Activated CD4-positive, alpha-beta T cell treated with anti-CD3 and anti-CD28 coated beads for 4 hours (primary cell): ENCODE measurements around the gene HAPLN1.

Experiments used
- DNase-seq, 2 donors: peaks; one replicate each; pipeline ENCODE4 v3.0.0-alpha.2; 2020

Gene HAPLN1

DNA sequence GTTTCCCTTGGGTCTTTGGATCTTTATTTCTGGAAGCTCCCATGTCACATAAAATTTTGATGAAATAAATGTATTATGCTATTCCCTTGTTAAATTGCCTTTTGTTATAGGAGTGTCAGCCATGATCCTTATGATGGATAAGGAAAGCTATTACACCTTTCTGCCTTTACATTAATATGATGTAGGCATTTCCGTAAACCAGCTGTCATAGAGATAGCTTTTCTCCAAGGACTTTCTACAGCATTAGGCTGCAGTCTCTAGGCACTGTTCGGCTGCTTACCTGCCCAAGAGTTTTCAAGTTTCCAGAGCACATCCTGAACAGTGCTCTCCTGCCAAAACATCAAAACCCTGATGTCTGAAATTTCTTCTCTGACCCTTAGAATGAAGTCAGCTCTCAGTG, 87.4 kb downstream of the HAPLN1 start:
- DNase-seq, result no peak

DNA sequence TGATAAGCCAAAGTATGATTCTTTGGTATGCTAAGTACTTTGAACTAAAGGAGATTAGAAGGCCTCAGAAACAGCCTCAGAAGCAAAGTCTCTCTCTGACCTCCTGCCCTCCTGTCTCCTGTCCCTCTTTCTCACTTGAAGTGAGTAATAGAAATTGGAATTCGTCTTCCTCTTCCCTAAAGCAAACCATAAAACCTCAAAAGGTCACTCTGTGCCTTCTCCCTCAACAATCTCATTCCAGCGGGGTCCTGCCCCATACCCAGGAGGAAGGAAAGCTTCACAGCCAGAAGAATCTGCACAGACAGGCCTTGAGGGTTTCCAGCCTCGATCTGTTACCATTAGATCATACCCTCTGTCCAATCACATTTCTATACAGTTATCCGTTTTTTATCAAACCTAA, 87.8 kb downstream of the HAPLN1 start:
- no peak for DNase-seq

DNA sequence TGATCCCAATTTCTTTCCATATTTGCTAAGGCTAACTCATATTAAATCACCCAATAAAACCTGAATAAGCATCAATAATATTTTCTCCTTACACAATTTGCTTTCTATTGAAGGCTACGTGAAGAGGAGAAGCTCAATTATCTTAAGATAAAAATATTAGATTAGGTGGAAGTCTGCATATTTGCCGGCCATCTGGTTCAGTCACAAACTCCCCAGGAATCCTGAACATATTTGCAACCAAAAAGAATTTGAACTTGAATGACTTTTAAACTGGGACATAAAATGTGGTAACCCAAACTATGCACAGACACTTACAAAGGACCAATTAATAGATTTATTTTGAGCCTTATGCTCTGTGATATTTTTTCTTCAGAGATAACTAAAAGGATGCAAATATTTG, 92.3 kb downstream of the HAPLN1 start:
- DNase-seq, result no peak

DNA sequence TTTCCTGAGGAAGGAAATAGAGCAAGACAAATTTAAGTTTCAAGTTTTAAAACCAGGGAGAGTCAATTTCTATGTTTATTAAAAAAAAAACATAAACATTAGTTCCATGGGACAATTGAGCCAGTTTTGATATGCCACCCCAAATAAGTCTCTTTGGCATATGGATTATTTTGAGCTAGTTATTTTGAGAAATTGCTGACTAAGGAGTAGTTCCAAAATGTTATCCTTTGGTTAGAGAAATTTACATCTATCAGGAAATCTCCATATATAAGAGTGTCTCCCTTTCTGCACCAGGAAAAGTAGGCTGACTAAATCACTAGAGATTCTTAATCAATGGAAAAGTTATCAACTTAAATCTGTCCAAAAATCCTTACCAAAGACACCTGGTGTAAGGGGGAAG, 105.8 kb downstream of the HAPLN1 start:
- DNase-seq, result no peak

DNA sequence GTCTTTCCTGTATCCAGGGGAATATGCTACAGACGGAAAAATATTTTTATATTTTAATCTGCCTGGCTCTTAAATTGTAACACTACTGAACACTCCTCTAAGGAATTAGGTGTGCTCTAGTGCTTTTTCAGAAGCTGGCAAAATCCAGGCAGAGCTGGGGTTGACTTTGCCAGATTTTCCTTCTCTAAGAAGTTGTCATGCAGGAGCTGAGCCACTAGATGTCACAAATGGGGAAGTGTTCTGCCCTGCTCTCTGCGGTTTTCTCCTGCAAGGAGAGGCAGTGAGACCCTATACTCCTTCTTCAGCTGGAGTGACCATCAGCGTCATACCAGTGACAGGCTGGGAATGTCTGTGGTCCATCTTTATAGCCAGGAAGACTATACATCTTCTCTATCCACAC, 112.5 kb downstream of the HAPLN1 start:
- DNase-seq, result no peak

DNA sequence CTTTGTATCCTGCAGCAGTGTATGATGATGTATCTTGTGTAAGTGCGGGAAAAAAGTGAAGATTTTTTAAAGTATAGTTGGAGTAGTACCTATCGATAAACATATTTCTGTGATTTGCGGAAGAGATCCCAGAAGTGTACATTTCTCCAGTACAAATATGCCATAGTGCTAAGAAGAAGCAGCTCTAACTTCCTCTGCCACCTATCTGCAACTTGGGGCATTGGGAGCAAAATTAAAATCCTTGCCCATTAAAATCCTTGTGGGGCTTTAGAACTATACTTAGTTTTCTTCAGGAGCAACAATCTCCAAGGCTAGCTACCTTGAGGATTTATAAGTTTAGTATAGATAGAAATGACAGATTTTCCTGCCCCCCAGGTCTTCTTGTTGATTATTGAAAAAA, 125.4 kb downstream of the HAPLN1 start:
- no peak for DNase-seq

DNA sequence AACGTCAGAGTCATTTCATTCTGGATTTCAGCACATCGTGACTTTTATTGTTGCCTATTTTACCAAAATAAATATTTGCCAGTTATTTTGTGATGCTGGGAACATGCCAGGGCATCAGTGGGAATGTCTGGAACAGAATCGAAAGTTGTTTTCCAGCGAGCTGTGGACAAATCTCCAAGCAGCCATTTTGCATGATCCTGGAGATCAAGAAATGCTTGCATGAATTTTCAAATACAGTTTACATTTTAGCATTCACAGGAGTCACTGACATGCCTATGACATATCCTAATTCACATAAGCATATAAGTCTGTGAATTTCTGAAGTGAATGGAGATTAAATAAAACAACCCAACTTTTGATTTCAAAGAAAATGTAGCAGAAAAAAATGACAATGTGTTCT, 129.7 kb downstream of the HAPLN1 start:
- no peak for DNase-seq

DNA sequence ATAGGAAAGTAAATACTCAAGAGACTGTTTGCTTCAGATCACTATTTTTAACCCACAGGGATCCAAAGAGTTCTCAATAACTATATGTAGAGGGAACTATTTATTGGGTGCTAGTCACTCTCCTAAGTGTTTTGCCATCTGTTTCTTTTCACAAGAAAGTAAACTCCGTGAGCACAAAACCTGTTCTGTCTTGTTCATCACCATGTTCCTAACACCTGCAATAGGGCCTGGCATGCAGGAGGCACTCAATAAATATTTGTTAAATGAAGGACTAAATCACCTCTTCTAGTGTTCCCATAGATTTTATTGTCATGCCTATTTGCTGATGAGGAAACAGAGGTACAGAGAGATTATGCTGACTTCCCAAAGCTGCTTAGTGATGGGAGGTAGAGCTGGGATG, 130.9 kb downstream of the HAPLN1 start:
- DNase-seq, result no peak
